ENCODE results near the gene CTSS. TPM values are rescaled to one million over a fixed set of nuclear protein-coding genes. Genes with fewer than 3 reads are reported as not detected.
A peak's percentile ranks its signal among the peaks of the same experiment; 100 is the strongest.

Gene CTSS
- total and polyA plus RNA-seq, 2 donors (not counting 1 experiment from before 2014, with no cell fraction given): 2.6 to 2.8 TPM

DNA sequence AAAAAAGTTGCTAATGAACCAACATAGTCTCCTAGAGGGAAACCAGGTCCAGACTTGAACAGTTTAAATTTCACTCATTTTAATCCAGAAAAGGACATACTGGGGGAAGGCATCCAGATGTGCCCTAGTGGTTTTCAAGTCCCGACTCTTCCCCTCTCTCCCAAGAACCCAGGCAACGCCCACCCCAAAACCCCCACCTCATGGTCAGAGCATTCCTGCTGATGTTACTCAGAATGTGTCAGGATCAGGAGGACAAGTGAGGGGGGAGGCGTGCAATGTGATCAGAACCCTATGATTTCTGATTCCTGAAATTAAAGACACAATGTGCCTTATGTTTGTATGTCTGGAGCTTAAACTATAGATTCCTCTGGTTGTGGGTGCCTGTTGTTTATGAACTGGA, 44.1 kb upstream of the CTSS start:
- H2AFZ ChIP-seq (ENCODE audit: low read length): no peak overlapping the region
- H3K79me2 ChIP-seq (ENCODE audit: control insufficient read depth, insufficient read depth, low read length): no peaks in the 10 kb centered on the region
- H3K27ac ChIP-seq (ENCODE audit: insufficient read depth, low read length): peak overlapping the region; percentile 45
- H3K4me3 ChIP-seq (replicated peaks in 1 of 4; ENCODE audit: control extremely low read depth in 1 of 4, insufficient read depth in 1 of 4, low read depth in 3 of 4, low read length in 4 of 4): no peak overlapping the region
- H4K20me1 ChIP-seq (ENCODE audit: control insufficient read depth, extremely low read depth, insufficient read depth, low read length): no peaks in the 10 kb centered on the region
- peak; percentile 72 to 74 for DNase-seq (ENCODE audit: low read depth in 2 of 2)
- H3K27me3 ChIP-seq (ENCODE audit: control insufficient read depth, insufficient read depth, low read length): no peaks in the 10 kb centered on the region
- no peak for TF ChIP-seq EZH2 (IDR thresholded peaks at IDR 0.05; ENCODE audit: low read length, missing control alignments)
- TF ChIP-seq, protein P1, sequence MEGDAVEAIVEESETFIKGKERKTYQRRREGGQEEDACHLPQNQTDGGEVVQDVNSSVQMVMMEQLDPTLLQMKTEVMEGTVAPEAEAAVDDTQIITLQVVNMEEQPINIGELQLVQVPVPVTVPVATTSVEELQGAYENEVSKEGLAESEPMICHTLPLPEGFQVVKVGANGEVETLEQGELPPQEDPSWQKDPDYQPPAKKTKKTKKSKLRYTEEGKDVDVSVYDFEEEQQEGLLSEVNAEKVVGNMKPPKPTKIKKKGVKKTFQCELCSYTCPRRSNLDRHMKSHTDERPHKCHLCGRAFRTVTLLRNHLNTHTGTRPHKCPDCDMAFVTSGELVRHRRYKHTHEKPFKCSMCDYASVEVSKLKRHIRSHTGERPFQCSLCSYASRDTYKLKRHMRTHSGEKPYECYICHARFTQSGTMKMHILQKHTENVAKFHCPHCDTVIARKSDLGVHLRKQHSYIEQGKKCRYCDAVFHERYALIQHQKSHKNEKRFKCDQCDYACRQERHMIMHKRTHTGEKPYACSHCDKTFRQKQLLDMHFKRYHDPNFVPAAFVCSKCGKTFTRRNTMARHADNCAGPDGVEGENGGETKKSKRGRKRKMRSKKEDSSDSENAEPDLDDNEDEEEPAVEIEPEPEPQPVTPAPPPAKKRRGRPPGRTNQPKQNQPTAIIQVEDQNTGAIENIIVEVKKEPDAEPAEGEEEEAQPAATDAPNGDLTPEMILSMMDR (conservative IDR thresholded peaks at IDR 0.05 in 1 of 2, IDR thresholded peaks at IDR 0.05 in 1 of 2; ENCODE audit: low read depth in 1 of 2, low read length in 2 of 2): no peak
- H3K4me1 ChIP-seq (ENCODE audit: control insufficient read depth, extremely low read depth, insufficient read depth, low read length): peaks cover 6% of the 10 kb centered on the region
- H3K36me3 ChIP-seq (ENCODE audit: control insufficient read depth, insufficient read depth, low read length): peaks cover 3% of the 10 kb centered on the region
- no peaks in the 10 kb centered on the region for H3K9me3 ChIP-seq (ENCODE audit: control insufficient read depth, insufficient read depth, low read depth, low read length)
- H3K4me2 ChIP-seq (ENCODE audit: extremely low read depth, insufficient read depth, low read length): peak overlapping the region; percentile 53
- H3K9ac ChIP-seq (ENCODE audit: insufficient read depth, low read length): no peak overlapping the region

DNA sequence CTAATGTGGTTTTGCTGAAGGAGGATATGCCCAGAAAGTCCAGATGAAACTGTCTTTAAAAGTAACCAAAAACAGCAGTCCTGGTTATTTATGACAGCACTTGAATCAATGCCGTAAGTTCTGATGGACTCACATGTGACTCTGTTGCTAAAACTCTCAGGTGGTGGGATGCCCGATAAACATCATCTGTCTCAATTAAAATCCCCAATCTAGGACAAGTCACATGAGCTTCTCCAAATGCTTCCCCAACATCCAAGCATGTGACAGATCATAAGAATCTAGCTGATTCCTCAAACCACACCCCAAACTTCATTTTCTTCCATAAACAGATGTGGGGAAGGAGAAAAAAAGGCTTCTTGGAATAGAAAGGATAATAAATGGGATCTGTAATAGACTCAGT, 43.3 kb upstream of the CTSS start:
- H3K4me1 ChIP-seq (ENCODE audit: control insufficient read depth, extremely low read depth, insufficient read depth, low read length): peaks cover 6% of the 10 kb centered on the region
- H3K4me2 ChIP-seq (ENCODE audit: extremely low read depth, insufficient read depth, low read length): peak overlapping the region; percentile 81
- TF ChIP-seq EZH2 (IDR thresholded peaks at IDR 0.05; ENCODE audit: low read length, missing control alignments): no peak
- TF ChIP-seq, protein P1 (conservative IDR thresholded peaks at IDR 0.05 in 1 of 2, IDR thresholded peaks at IDR 0.05 in 1 of 2; ENCODE audit: low read depth in 1 of 2, low read length in 2 of 2): no peak
- H3K79me2 ChIP-seq (ENCODE audit: control insufficient read depth, insufficient read depth, low read length): no peaks in the 10 kb centered on the region
- peak overlapping the region; percentile 37 for H3K27ac ChIP-seq (ENCODE audit: insufficient read depth, low read length)
- H2AFZ ChIP-seq (ENCODE audit: low read length): no peak overlapping the region
- H3K9me3 ChIP-seq (ENCODE audit: control insufficient read depth, insufficient read depth, low read depth, low read length): no peaks in the 10 kb centered on the region
- peak in 1 of 2 donors; percentile 33 for DNase-seq (ENCODE audit: low read depth in 2 of 2)
- H3K9ac ChIP-seq (ENCODE audit: insufficient read depth, low read length): no peak overlapping the region
- no peaks in the 10 kb centered on the region for H4K20me1 ChIP-seq (ENCODE audit: control insufficient read depth, extremely low read depth, insufficient read depth, low read length)
- H3K36me3 ChIP-seq (ENCODE audit: control insufficient read depth, insufficient read depth, low read length): peaks cover 3% of the 10 kb centered on the region
- H3K4me3 ChIP-seq (replicated peaks in 1 of 4; ENCODE audit: control extremely low read depth in 1 of 4, insufficient read depth in 1 of 4, low read depth in 3 of 4, low read length in 4 of 4): peak overlapping the region in 2 of 4 experiments; percentile 42 to 62
- H3K27me3 ChIP-seq (ENCODE audit: control insufficient read depth, insufficient read depth, low read length): no peaks in the 10 kb centered on the region

DNA sequence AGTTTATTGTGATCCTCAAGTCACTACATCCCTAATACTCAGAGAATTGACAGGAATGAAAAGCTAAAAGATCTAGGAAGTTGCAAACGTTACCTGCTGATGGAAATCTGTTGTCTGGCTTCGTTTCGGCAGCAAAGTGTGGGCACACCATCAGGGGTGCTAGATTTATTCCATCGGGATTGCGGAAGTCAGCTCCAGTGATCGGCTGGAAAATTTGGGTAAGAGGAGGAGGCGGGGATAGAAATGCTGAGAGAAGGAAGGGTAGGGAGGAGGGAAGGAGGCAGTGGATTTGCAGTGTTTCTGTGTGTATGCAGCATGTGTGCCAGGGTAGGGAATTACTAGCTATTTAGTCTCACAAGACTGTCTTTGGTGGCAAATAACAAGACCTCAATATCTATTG, 42.5 kb upstream of the CTSS start, which contains the start of gene CTSK:
TSS of gene CTSK (minus strand) at position 140 of the 400 bp plus-strand sequence. CDS start 1,455 bp downstream, outside the sequence.
- H3K4me2 ChIP-seq (ENCODE audit: extremely low read depth, insufficient read depth, low read length): peak within 1 kb of the TSS; percentile 81
- H3K79me2 ChIP-seq (ENCODE audit: control insufficient read depth, insufficient read depth, low read length): no peaks in the 10 kb centered on the region
- TF ChIP-seq, protein P1 (conservative IDR thresholded peaks at IDR 0.05 in 1 of 2, IDR thresholded peaks at IDR 0.05 in 1 of 2; ENCODE audit: low read depth in 1 of 2, low read length in 2 of 2): no peak
- TF ChIP-seq EZH2 (IDR thresholded peaks at IDR 0.05; ENCODE audit: low read length, missing control alignments): no peak
- peak within 1 kb of the TSS; percentile 39 to 62 (median 48) for H3K4me3 ChIP-seq (replicated peaks in 1 of 4; ENCODE audit: control extremely low read depth in 1 of 4, insufficient read depth in 1 of 4, low read depth in 3 of 4, low read length in 4 of 4)
- H3K36me3 ChIP-seq (ENCODE audit: control insufficient read depth, insufficient read depth, low read length): peaks cover 3% of the 10 kb centered on the region
- H3K4me1 ChIP-seq (ENCODE audit: control insufficient read depth, extremely low read depth, insufficient read depth, low read length): peaks cover 6% of the 10 kb centered on the region
- H2AFZ ChIP-seq (ENCODE audit: low read length): peak within 1 kb of the TSS; percentile 10
- peak within 1 kb of the TSS; percentile 11 for H3K9ac ChIP-seq (ENCODE audit: insufficient read depth, low read length)
- H3K9me3 ChIP-seq (ENCODE audit: control insufficient read depth, insufficient read depth, low read depth, low read length): no peaks in the 10 kb centered on the region
- no peaks in the 10 kb centered on the region for H3K27me3 ChIP-seq (ENCODE audit: control insufficient read depth, insufficient read depth, low read length)
- H4K20me1 ChIP-seq (ENCODE audit: control insufficient read depth, extremely low read depth, insufficient read depth, low read length): no peaks in the 10 kb centered on the region
- H3K27ac ChIP-seq (ENCODE audit: insufficient read depth, low read length): peak within 1 kb of the TSS; percentile 40
- peak in 1 of 2 donors; percentile 21 for DNase-seq (ENCODE audit: low read depth in 2 of 2)

All from fibroblast of lung (primary cell).